KMS-11 (cell line): Measurements from ENCODE around the gene STEAP3.

Experiments used
- H2AFZ ChIP-seq: fragments of 200-600 bp; sonication (generic); 2 replicates; pipeline ENCODE4 v1.6.1; 2016; ENCODE audit warnings: antibody characterized with exemption, mixed run types, low read depth
- H3K27ac ChIP-seq: fragments of 200-600 bp; sonication (generic); 2 replicates; pipeline ENCODE4 v1.6.1; 2016; ENCODE audit warnings: mild to moderate bottlenecking, mixed run types
- H3K27me3 ChIP-seq: fragments of 200-600 bp; sonication (generic); 2 replicates; pipeline ENCODE4 v1.6.1; 2017; ENCODE audit warnings: mild to moderate bottlenecking, low read depth, mixed run types, moderate library complexity; ENCODE audit not compliant: insufficient read depth
- H3K36me3 ChIP-seq: fragments of 200-600 bp; sonication (generic); 2 replicates; pipeline ENCODE4 v1.6.1; 2017; ENCODE audit warnings: mild to moderate bottlenecking, mixed run types; ENCODE audit not compliant: insufficient read depth
- H3K4me1 ChIP-seq: fragments of 200-600 bp; sonication (generic); 2 replicates; pipeline ENCODE4 v1.6.1; 2016; ENCODE audit warnings: mild to moderate bottlenecking, low read depth, mixed run types; ENCODE audit not compliant: poor library complexity, severe bottlenecking
- H3K4me2 ChIP-seq: fragments of 200-600 bp; sonication (generic); 2 replicates; pipeline ENCODE4 v1.7.0; 2016; ENCODE audit warnings: mild to moderate bottlenecking, mixed run types
- H3K4me3 ChIP-seq: fragments of 200-600 bp; sonication (generic); IDR thresholded peaks from 2 replicates; pipeline ENCODE4 v1.6.1; 2017; ENCODE audit warnings: low read depth, low read length, mixed read lengths; ENCODE audit not compliant: insufficient read depth
- H3K79me2 ChIP-seq: fragments of 200-600 bp; sonication (generic); 2 replicates; pipeline ENCODE4 v1.6.1; 2016; ENCODE audit warnings: low read depth, mixed run types; ENCODE audit not compliant: insufficient read depth
- H3K9ac ChIP-seq: fragments of 200-600 bp; sonication (generic); 2 replicates; pipeline ENCODE4 v1.6.1; 2016; ENCODE audit warnings: mild to moderate bottlenecking, mixed run types
- H4K20me1 ChIP-seq: fragments of 200-600 bp; sonication (generic); 2 replicates; pipeline ENCODE4 v1.6.1; 2016; ENCODE audit warnings: mild to moderate bottlenecking, mixed run types; ENCODE audit not compliant: insufficient read depth
- CTCF ChIP-seq: fragments of 200-600 bp; sonication (generic); conservative IDR thresholded peaks from 2 replicates; pipeline ENCODE4 v1.6.1; 2017; ENCODE audit warnings: low read depth, mild to moderate bottlenecking, antibody characterized with exemption, low read length, moderate library complexity, mixed read lengths

The STEAP3 gene

GRCh38 chr2:119246884-119247843 is 23.5 kb downstream of the STEAP3 start:
- Histone ChIP-seq H3K79me2 (no peaks in the 10 kb centered on the region), H4K20me1 (no peaks in the 10 kb centered on the region), H3K27ac (no peak overlapping the region), H3K4me1 (no peaks in the 10 kb centered on the region), H3K4me3 (no peak overlapping the region), H3K27me3 (no peaks in the 10 kb centered on the region), H3K36me3 (no peaks in the 10 kb centered on the region), H3K4me2 (no peak overlapping the region), H2AFZ (no peak overlapping the region), H3K9ac (no peak overlapping the region)
- no peak for TF ChIP-seq CTCF

- H2AFZ ChIP-seq, result no peak overlapping the region
- TF ChIP-seq CTCF, result no peak
- no peaks in the 10 kb centered on the region for H3K36me3 ChIP-seq
- no peaks in the 10 kb centered on the region for H3K4me1 ChIP-seq
- no peaks in the 10 kb centered on the region for H3K79me2 ChIP-seq
- no peak overlapping the region for H3K27ac ChIP-seq
- H3K27me3 ChIP-seq, result no peaks in the 10 kb centered on the region
- no peak overlapping the region for H3K4me3 ChIP-seq
- no peak overlapping the region for H3K4me2 ChIP-seq
- H3K9ac ChIP-seq, result no peak overlapping the region
- H4K20me1 ChIP-seq, result no peaks in the 10 kb centered on the region
These were observed 24.2 kb downstream of the STEAP3 start for GRCh38 chr2:119247844-119248271.

GRCh38 chr2:119248311-119248710 is 24.7 kb downstream of the STEAP3 start:
- no peaks in the 10 kb centered on the region for H3K27me3 ChIP-seq
- no peaks in the 10 kb centered on the region for H3K4me1 ChIP-seq
- no peak overlapping the region for H3K9ac ChIP-seq
- H3K27ac ChIP-seq, result no peak overlapping the region
- no peak overlapping the region for H3K4me2 ChIP-seq
- H2AFZ ChIP-seq, result no peak overlapping the region
- no peaks in the 10 kb centered on the region for H3K79me2 ChIP-seq
- no peaks in the 10 kb centered on the region for H3K36me3 ChIP-seq
- TF ChIP-seq CTCF, result no peak
- H3K4me3 ChIP-seq, result no peak overlapping the region
- H4K20me1 ChIP-seq, result no peaks in the 10 kb centered on the region

- H3K9ac ChIP-seq, result no peak overlapping the region
- no peak overlapping the region for H3K27ac ChIP-seq
- H4K20me1 ChIP-seq, result no peaks in the 10 kb centered on the region
- H3K4me3 ChIP-seq, result no peak overlapping the region
- H3K4me1 ChIP-seq, result no peaks in the 10 kb centered on the region
- H3K79me2 ChIP-seq, result no peaks in the 10 kb centered on the region
- no peak overlapping the region for H2AFZ ChIP-seq
- no peaks in the 10 kb centered on the region for H3K36me3 ChIP-seq
- H3K4me2 ChIP-seq, result no peak overlapping the region
- no peaks in the 10 kb centered on the region for H3K27me3 ChIP-seq
- TF ChIP-seq CTCF, result no peak
These were observed 25.1 kb downstream of the STEAP3 start for GRCh38 chr2:119248751-119249150.
